GM21717 (cell line): Measurements from ENCODE around the gene ADGRL1.
"Not testable (repeated sequence)": the region's sequence is repeated elsewhere in the genome, so short reads cannot be mapped to it uniquely, and the experiment has no call there.

Experiments used
- ATAC-seq: cut with Tn5 transposase; IDR thresholded peaks from one replicate; pipeline ENCODE4 v1.9.1; 2021; ENCODE audit warnings: mild to moderate bottlenecking, moderate library complexity; ENCODE audit not compliant: unreplicated experiment

Gene ADGRL1

DNA sequence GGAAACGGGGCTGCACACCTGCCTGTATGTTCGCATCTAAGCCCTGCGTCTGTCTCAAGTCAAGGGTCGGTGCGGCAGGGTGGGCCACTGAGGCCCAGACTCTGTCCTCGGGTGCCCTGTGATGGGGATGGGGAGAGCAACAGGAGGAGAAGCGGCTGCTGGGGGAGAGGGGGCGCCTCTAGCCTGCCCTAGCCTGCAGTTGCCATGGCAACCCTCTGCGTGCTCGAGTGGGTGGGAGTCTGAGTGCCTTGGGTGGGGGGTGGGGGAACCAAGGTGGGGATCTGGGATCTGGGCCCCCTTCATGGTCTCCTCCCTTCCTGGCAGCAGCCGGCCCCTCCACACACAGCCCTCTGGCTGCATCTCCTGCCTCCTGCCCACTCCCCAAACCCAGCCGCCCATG, 10.8 kb downstream of the ADGRL1 start:
- not testable (repeated sequence) for ATAC-seq

DNA sequence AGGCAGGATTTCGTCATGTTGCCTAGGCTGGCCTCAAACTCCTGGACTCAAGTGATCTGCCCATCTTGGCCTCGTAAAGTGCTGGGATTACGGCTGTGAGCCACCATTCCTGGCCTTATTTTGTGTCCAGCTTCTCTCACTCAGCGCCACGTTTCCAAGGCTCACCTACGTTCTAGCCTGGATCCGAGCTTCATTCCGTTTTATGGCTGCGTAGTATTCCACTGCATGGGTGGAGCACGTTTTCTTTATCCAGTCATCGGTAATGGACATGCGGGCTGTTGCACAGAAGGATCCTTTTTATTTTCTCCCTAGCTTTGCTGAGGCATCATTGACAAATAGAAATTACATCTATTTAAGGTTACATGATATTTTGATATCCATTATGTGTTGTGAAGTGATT, 16.6 kb downstream of the ADGRL1 start:
- ATAC-seq, result no peak

DNA sequence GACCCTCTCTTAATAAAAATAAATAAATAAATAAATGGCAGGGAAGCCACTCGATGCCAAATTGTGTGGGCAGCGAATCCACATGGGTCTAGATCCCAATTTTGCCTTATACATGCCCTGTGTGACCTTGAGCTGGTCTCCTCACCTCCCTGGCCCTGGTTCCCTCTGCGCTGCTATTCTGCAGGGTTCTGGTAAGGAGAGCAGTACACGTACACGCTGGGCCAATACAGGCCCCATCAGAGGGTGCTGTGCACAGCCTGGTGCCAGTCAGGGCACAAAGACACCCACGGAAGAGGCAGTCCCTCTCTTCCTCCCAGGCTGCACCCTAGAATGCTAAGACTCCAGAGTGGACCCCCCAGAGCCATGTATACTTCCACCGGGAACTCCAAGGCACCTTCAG, 17.9 kb downstream of the ADGRL1 start:
- ATAC-seq, result not testable (repeated sequence)

DNA sequence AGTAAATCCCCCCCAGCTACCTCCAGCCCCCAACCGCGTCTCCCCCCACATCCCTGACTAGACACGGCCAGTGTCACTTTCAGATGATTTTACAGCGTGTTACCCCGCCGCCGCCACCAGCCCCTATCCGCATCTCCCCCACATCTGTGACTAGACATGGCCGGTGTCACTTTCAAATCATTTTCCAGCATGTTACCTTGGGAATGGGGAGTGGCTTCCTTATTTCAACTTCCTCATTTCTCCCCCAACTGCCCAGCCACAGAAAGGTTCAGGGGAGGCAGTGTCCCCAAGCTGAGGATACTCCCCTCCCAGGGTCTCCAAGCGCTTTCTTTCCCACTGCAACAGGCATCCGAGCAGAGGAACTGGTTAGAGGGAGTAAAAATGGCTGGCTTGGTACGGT, 18.4 kb downstream of the ADGRL1 start:
- no peak for ATAC-seq

DNA sequence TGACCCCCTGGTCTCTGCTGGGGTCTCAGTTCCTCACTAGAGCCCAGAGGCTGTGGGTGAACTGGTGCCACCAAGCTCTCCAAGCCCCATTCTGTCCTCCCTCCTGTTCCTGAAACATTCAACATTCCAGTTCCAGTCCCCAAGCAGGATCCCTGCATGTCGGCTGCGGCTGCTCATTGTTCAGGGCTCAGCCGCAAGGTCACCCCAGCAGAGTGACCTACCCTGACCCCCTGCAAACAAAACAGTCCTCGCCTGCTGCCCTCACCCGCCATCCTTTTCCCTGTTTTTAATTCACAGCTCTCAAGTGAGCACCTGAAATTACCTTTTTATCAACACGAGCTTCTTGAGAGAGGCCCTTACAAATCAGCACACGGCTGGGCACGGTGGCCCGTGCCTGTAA, 19.3 kb downstream of the ADGRL1 start:
- ATAC-seq, result not testable (repeated sequence)

DNA sequence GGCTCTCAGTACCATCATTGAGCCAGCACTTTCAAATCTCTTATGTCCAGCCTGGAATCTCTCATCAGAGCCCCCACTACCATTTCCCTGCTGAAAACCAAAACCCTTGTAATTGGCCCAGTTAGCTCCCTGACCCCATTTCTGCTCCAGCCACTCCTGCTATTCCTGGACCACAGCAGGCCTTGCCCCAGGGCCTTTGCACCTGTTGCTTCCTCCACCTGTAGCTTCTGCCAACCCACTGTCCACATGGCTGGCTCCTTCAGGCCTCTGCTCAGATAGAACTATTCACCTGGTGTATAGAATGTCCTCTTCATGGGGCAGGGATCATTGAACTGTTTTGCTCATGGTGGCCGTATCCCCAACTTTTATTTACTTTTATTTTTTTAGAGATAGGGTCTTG, 20.3 kb downstream of the ADGRL1 start:
- not testable (repeated sequence) for ATAC-seq

DNA sequence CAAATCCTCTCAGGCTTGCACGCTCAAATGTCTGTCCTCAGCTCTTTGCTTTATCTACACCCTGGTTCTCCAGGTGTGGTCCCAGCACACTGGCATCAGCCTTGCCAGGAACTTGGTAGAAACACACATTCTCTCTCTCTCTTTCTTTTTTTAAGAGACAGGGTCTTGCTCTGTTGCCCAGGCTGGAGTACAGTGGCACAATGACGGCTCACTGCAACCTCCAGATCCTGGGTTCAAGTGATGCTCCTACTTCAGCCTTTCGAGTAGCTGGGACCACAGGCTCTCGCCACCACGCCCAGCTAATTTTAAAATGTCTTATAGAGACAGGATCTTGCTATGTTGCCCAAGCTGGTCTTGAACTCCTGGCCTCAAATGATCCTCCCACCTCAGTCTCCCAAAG, 20.8 kb downstream of the ADGRL1 start:
- ATAC-seq, result no peak

DNA sequence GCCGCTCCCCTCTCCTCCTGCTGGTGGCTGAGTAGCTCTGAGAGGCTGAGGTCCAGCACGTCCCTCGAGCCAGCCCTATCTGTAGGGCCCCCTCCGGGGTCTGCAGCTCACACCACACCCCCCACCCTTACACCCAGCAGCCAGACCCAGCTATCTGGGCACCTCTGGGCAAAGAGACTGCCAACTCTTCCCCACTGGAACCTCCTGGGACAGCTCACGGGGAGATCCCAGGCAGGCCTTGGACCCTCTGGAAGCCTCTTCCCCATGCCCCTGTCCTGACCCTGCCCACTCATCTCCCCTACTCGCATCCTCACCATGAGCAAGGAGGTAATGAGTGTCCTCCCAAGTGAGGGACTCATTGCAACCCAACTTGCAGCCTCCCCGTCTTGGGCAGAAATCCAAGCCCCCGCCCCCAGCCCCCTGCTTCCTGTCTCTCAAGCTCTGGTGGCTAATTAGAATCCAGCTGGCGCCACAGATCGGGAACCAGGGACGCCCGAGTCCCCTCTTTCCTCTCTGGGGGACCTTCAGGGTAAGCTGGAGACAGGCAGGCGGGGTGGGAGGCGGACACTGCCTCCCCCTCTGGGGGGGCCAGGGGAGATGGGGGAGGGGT, 22.1 kb downstream of the ADGRL1 start:
- no peak for ATAC-seq

DNA sequence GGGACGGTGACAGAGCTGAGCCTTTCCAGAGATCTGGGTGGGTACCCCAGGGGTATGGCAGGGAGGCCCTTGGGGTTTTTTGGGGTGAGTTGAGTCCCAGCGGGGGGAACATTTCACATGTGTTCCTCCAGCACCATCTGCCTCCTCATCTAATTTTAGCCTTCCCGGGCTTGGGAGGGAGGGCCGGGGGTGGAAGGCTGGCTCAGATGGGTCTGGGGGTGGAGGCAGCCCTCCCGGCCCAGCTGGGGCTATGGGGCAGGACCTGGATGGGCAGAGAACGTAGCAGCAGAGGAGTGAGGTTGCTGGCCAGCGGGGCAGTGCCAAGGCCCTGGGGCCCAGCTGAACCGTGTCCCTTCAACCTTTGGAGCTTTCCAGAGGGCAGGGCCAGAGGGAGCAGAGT, 23.5 kb downstream of the ADGRL1 start:
- no peak for ATAC-seq

DNA sequence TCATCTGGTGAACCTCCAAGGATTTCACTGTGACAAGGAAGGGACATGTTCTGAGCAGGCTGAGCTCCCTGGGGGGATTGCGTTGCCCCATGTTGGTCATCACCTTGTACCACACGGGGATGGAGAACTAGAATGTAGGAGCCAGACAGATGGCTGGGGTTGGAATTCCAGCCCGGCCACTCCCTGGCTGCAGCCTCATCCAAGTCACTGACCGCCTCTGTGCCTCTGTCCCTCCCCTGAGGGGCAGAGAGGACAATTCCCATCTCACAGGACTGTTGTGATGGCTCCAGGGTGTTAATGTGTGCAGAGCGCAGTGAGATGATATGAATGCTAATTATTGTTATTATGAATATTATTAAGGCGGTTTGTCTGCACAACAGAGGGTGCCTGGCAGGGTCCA, 24.1 kb downstream of the ADGRL1 start:
- ATAC-seq, result no peak

DNA sequence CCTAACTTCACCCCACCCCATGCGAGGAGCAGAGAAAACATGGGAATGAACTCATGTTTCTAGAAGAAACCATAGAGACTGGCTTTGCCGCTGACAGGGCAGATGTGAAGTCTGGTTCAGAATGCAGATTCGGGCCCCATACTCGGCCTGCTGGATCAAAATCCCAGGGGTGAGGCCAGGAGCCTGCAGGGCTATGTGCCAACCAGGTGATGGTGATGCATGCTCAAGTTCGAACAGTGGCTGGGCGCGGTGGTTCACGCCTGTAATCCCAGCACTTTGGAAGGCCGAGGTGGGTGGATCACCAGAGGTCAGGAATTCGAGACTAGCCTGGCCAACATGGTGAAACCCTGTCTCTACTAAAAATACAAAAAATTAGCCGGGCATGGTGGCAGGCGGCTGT, 24.8 kb downstream of the ADGRL1 start:
- ATAC-seq, result not testable (repeated sequence)

DNA sequence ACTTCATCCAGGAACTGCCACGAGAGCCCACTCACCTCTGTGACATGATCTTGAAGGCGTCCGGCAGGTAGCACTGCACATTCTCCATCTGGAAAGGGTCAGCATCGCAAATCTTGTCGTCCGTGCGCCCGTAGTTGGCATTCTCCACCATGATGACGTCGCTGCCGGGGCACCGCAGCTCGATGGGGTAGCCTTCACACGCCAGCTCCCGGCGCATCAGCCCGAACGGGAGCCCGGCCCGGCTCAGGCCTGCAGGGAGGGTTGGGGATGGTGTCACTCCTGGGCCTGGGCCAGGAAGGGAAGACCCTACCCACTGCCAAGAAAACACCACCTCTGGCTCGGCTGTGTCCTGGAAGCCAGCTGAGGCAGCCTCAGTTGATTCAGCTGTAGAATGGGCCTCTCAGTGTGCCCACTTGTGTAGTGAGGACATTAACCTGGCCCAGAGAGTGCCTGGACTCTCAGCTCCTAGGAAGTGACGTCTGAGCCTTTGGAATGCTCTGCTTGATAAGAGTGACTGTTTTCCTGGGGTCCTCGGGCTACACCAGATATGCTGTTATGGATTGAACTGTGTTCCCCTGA, 28.4 kb downstream of the ADGRL1 start:
- ATAC-seq, result no peak

DNA sequence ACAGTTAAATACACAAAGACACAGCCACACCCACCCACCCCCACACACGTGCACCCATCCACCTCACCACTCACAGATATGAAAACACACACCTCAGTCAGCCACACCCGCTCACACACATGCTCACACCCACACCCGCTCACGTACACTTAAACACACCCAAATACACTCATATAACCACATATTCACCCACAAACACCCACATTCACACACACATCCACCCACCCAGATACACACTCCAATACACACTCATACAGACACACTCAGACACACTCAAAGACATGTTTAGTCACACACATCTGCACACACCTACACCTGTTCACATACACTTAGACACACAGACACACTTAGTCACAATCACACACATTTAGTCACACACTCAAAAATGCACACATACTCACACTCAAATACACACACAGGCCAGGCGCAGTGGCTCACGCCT, 30.6 kb downstream of the ADGRL1 start:
- no peak for ATAC-seq

DNA sequence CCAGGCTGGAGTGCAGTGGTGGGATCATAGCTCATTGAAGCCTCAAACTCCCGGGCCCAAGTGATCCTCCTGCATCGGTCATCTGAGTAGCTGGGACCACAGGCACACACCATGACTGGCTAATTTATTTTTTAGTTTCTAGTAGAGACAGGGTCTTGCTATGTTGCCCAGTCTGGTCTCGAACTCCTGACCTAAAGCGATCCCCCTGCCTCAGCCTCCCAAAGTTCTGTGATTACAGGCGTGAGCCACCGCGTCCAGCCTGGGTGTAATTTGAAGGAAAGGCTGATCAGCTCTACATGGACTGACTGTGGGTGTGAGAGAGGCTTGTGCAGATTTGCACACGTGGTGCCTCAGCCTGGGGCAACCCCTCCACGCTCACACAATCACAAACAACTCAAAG, 31.1 kb downstream of the ADGRL1 start:
- no peak for ATAC-seq

DNA sequence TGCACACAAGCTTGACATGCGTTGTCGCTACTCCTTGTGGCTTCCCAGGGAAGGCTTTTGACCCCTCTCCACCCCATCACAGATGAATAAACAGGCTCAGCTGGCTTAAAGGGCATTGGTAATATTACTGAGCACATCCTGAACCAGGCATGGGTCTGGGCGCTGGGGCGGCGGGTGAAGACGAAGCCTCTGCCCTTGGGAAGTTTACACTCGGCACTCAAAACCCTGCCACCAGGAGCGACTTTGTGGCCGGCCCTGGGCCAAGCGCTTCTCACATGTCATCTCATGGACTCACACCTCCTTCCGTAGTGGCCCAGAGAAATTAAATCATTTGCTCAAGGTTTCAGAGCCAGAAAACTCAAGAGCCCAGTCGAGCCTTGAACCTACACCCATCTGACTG, 37.0 kb downstream of the ADGRL1 start:
- ATAC-seq, result no peak

DNA sequence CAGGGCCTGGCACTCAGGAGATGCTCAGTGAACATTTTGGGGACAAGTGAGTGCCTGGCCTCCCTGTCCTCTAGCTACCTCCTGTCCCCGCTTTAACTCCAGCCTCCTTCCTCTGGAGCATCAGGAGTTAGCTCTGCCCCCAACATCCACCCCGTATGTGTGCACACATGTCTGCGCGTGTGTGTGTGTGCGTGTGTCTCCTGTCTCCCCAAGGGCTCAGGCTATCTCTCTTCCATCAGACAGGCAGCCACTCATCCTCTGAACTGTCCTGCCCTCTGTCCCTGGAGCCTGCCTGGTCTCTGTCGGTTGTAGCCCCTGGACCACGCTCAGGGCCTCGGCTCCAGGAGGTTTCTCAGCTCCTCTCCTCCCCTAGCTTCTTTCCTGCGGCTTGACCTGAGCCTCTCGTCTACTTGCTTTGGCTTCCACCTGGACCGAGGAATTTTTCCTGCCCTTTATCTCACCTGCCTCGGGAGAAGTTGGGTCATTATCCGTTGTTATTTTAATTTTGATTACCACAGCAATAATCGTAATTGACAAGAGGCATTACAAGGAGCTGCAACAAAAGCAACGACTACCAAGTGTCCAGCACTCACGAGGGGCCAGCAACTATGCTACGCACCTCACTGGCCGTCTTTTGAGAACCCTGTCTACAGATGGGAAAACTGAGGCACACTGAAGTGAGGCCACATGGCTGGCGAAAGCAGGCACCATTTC, 37.6 kb downstream of the ADGRL1 start:
- ATAC-seq, result no peak

DNA sequence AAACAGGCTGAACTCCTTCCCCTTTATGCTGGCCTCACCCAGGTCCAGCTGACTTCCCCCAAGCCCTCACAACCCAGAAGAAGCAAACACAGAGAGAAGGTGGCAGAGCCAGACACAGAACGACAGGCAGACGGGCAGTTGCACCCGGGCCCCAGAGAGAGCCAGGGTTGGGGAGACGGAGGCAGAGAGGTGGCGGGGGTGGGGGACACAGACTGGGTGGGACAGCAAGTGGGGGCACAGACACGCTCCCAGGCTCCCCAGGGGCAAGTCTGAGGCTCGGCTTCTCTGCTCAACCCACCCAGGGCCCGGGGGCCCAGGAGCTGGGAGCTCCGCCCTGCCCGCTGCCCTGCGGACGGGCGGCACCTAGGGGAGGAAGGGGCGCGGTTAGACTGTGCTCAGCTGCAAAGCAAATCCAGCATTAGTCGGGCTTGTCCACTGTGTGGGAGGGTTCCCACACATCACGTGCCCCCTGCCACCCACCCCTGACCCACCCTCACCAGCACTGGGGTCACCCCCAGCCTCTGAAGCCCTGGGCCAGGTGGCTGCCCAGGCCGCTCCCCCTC, 38.3 kb downstream of the ADGRL1 start:
- ATAC-seq, result no peak

DNA sequence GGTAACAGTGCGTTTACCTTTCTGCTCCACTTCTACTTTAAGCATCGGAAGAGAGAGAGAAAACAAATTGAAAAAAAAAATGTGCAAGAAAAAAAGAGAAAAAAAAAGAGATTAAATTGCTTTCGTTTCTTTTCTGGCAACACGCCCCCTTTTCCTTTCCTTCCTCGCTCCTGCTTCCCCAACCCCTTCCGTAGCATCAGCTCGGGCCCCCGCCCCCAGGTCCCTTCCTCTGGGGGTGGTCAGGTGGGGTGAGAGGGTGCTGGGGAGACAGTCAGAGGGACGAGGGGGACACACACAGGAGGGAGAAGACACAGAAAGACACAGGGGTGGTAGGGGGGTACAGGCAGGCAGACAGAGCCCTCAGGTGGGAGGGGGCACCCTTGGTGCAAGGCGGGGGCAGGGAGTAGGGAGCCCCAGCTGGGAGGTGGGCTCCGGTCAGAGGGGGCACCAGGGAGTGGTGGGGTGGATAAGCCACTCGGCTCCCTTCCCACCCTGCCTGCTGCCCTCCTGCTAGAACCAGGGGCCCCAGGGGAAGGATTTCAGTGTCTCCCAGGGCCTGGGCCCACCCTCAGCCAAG, 38.9 kb downstream of the ADGRL1 start:
- no peak for ATAC-seq

DNA sequence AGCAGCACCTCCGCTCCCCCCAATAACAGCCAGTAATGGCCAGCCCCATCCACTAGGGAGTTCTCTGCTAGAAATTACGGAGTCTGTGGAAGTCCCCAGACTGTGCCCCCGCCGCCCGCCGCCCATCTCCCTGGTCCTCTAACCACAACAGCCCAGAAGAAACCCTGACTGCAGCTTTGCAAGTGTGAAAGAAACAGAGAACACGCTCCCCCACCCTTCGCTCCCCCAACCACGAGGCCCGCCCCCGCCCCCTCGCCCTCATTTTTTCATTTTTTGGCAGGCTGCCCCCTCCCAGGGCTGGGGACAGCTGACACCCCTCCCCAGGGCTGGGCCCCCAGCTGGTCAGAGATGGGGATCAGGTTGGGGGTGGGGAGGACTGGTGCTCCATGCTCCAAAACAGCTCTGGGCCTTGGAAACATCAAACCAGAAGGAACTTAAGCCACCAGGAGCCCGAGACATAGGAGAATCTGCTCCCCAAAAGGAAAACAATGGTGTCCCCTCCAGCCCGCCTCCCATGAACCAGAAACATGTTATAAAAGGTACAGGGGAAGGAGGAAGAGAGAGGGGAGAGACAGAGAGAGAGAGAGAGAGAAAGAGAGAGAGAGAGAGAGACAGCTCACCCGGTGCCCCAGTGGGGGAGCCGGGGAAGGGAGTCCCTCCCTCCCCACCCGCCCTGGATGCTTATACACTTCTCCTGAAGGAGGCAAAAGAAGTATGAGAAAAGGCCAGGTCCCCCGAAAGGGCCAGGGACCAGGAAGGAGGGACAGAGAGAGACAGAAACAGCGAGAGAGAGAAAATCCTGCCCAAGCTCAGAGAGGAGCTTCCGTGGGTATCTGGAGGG, 39.8 kb downstream of the ADGRL1 start:
- ATAC-seq, result no peak

DNA sequence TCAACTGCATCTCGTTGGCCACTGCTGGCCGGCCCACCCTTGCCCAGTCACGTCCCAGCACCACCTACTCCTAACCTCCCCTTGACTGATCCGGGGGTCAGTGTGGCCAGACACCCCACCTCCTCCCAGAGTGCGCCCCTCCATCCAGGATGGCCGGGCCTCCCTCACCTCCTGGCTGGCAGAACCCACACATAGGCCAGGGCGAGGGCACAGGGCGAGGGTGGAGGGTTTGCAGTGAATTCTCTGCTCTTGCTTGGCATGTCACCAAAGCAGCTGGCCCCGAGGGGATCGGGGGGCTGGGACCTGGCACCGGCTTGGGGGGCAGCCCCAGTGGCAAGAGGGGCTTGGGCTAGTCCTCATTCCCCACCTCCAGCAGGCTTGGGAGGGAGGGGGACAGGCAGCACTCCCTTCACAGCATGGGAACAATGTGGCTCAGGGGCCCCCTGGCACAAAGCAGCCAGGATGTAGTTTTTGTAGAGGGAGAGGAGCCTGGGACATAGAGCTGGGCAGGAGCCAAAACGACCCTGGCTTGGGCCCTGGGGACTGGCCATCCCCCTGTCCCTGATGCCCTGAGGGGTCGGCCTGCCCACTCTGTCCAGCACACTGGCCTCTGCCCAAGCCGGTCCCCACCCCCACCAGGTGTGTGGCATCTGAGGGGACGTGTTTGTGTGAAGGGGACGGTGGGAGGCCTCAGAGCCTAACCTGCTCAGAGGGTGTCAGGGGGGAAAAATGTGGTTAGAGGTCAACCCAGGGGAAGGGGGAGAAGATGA, 41.1 kb downstream of the ADGRL1 start:
- ATAC-seq, result no peak
